Endodermal cell (in vitro differentiated cells): Measurements from ENCODE around the gene DNM1L. TPM values are rescaled to one million over a fixed set of nuclear protein-coding genes. Genes with fewer than 3 reads are reported as not detected.

Experiments
- DNase-seq: peaks from one replicate; pipeline ENCODE4 v3.0.0-alpha.2; 2017
- H3K27ac ChIP-seq: 2 replicates; pipeline ENCODE4 v1.5.1; 2013; ENCODE audit warnings: mild to moderate bottlenecking, low read depth, low read length, moderate library complexity
- H3K27me3 ChIP-seq: 2 replicates; pipeline ENCODE4 v1.6.1; 2013; ENCODE audit warnings: mild to moderate bottlenecking, low read length, moderate library complexity; ENCODE audit not compliant: insufficient read depth, control insufficient read depth, poor library complexity, severe bottlenecking
- H3K36me3 ChIP-seq: 2 replicates; pipeline ENCODE4 v1.7.0; 2013; ENCODE audit warnings: mild to moderate bottlenecking, low read length, moderate library complexity; ENCODE audit not compliant: control insufficient read depth, insufficient read depth
- H3K4me1 ChIP-seq: one replicate; pipeline ENCODE4 v1.7.0; 2013; ENCODE audit warnings: low read length; ENCODE audit not compliant: control insufficient read depth, insufficient read depth
- H3K4me3 ChIP-seq: 2 replicates; pipeline ENCODE4 v1.5.1; 2013; ENCODE audit warnings: mild to moderate bottlenecking, low read length, moderate library complexity
- H3K9ac ChIP-seq: 2 replicates; pipeline ENCODE4 v1.6.1; 2013; ENCODE audit warnings: mild to moderate bottlenecking, low read length, moderate library complexity; ENCODE audit not compliant: poor library complexity, severe bottlenecking; ENCODE audit errors: extremely low read depth
- H3K9me3 ChIP-seq: 2 replicates; pipeline ENCODE4 v1.6.1; 2013; ENCODE audit warnings: mild to moderate bottlenecking, low read length, moderate library complexity; ENCODE audit not compliant: control insufficient read depth
- H3K27ac Mint-ChIP-seq: 2 replicates; pipeline ENCODE4 v1.8.0; 2020; ENCODE audit warnings: mixed read lengths
- H3K27me3 Mint-ChIP-seq: 2 replicates; pipeline ENCODE4 v1.8.0; 2021; ENCODE audit warnings: mild to moderate bottlenecking, mixed read lengths; ENCODE audit not compliant: insufficient read depth
- H3K36me3 Mint-ChIP-seq: 2 replicates; pipeline ENCODE4 v1.8.0; 2020; ENCODE audit warnings: low read depth, mixed read lengths
- H3K4me1 Mint-ChIP-seq: 2 replicates; pipeline ENCODE4 v1.8.0; 2020; ENCODE audit warnings: mixed read lengths
- H3K4me3 Mint-ChIP-seq: 2 replicates; pipeline ENCODE4 v1.8.0; 2020; ENCODE audit warnings: mild to moderate bottlenecking, moderate library complexity, mixed read lengths
- H3K9me3 Mint-ChIP-seq: 2 replicates; pipeline ENCODE4 v1.8.0; 2020; ENCODE audit warnings: mild to moderate bottlenecking, mixed read lengths
- CTCF ChIP-seq: fragments of 200-600 bp; sonication (generic); conservative IDR thresholded peaks from 2 replicates; pipeline ENCODE4 v1.5.0; 2021; ENCODE audit warnings: antibody characterized with exemption, mild to moderate bottlenecking
- WGBS, 2 experiments: methylation state at CpG; one replicate each; pipeline versions ENCODE4 v1.1.5 to v1.1.7; 2013; ENCODE audit warnings: missing lambda C conversion rate in 2 of 2, mixed read lengths in 1 of 2; ENCODE audit not compliant: insufficient coverage in 1 of 2, insufficient read length in 1 of 2; 5-methylcytosine and 5-hydroxymethylcytosine counted together
- total RNA-seq, 2 donors: library from RNA; stranded (reverse); fragmentation: NEBNext Ultra II Directional in 1 of 2; extraction: Animal tissue kit (Norgen Biotek cat#: 25700) in 1 of 2; gene quantifications; 2 replicates in 1 of 2; 3 replicates in 1 of 2; pipeline ENCODE4 v1.2.1, GENCODE V29; 2021

The DNM1L gene
- total RNA-seq, 2 donors from 2014 or later = 100 to 156 TPM

- Mint-ChIP-seq H3K4me3 (no peak overlapping the region), H3K36me3 (no peaks in the 10 kb centered on the region), H3K9me3 (no peaks in the 10 kb centered on the region), H3K27me3 (no peaks in the 10 kb centered on the region), H3K4me1 (peaks cover 15% of the 10 kb centered on the region), H3K27ac (no peak overlapping the region)
- no peaks in the 10 kb centered on the region for H3K4me1 ChIP-seq
- H3K9ac ChIP-seq = no peak overlapping the region
- H3K36me3 ChIP-seq = no peaks in the 10 kb centered on the region
- WGBS, 2 experiments = 80 to 91% methylated on average over 2 to 4 of the region's 4 CpGs
- TF ChIP-seq CTCF = no peak
- H3K4me3 ChIP-seq = no peak overlapping the region
- no peaks in the 10 kb centered on the region for H3K27me3 ChIP-seq
- no peak for DNase-seq
- H3K9me3 ChIP-seq = no peaks in the 10 kb centered on the region
- H3K27ac ChIP-seq = no peak overlapping the region
Observed at GRCh38 chr12:32776258-32776657, 97.2 kb downstream of the DNM1L start.

DNA sequence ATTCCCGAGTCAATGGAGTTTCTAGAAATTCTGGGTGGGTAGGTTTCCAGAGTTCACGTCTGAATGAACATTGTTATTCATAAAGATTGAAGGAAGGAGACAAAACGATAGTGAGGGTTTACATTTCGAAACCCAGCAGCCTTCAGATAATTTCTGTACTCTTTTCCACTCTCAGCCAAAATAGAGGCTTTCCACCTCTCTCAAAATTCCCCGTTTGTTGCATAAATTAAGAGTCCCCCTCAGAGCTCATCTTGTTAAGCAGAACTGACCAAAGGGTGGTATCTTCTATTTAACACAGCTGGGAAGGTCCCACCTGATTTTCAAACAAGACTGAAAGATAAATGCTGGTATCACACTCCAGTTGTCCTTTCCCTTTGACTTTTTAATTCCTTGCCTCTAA lies 98.1 kb downstream of the DNM1L start:
- Mint-ChIP-seq H3K27ac (no peak overlapping the region), H3K9me3 (no peaks in the 10 kb centered on the region), H3K4me1 (peaks cover 15% of the 10 kb centered on the region), H3K4me3 (no peak overlapping the region), H3K36me3 (no peaks in the 10 kb centered on the region), H3K27me3 (no peaks in the 10 kb centered on the region)
- no peaks in the 10 kb centered on the region for H3K4me1 ChIP-seq
- no peak overlapping the region for H3K9ac ChIP-seq
- 80 to 91% methylated on average over 4 to 5 of the region's 5 CpGs for WGBS, 2 experiments
- H3K9me3 ChIP-seq = no peaks in the 10 kb centered on the region
- no peak overlapping the region for H3K4me3 ChIP-seq
- no peaks in the 10 kb centered on the region for H3K36me3 ChIP-seq
- no peak for TF ChIP-seq CTCF
- DNase-seq = no peak
- H3K27ac ChIP-seq = no peak overlapping the region
- H3K27me3 ChIP-seq = no peaks in the 10 kb centered on the region

DNA sequence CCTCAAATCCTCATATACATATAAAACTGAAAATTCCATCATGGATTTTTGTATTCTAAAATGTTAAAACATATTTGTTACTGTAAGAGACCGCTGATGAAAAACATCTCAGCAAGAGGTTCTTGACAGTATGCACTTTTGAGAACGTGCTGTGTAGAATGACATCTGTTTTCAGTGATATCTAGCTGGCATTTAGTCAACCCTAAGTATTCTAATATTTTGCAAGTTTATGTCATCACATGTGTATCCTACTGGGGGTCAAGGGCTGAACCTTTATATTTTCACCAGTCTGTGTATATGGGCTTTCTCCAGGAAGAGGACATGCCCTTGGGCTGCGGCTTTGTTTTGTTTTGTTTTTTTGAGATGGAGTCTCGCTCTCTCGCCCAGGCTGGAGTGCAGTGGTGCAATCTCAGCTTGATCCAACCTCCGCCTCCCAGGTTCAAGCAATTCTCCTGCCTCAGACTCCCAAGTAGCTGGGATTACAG lies 98.6 kb downstream of the DNM1L start:
- Mint-ChIP-seq H3K9me3 (no peaks in the 10 kb centered on the region), H3K27ac (no peak overlapping the region), H3K27me3 (no peaks in the 10 kb centered on the region), H3K4me3 (no peak overlapping the region), H3K36me3 (no peaks in the 10 kb centered on the region), H3K4me1 (peaks cover 15% of the 10 kb centered on the region)
- H3K27me3 ChIP-seq = no peaks in the 10 kb centered on the region
- no peaks in the 10 kb centered on the region for H3K4me1 ChIP-seq
- no peak for DNase-seq
- 91 to 92% methylated on average over 6 of the region's 6 CpGs for WGBS, 2 experiments
- no peak overlapping the region for H3K27ac ChIP-seq
- H3K9ac ChIP-seq = no peak overlapping the region
- TF ChIP-seq CTCF = no peak
- no peaks in the 10 kb centered on the region for H3K9me3 ChIP-seq
- H3K4me3 ChIP-seq = no peak overlapping the region
- no peaks in the 10 kb centered on the region for H3K36me3 ChIP-seq
